T-helper 2 cell treated with Interferon-gamma antibody and Interleukin-4, amounts not matched to agents 5 μg/mL and 100 μg/mL, for 36 hours (primary cell): ENCODE measurements around the gene TTC23.

ENCODE experiments used
- DNase-seq: peaks from one replicate; pipeline ENCODE4 v3.0.0; 2021; ENCODE audit warnings: low spot score
- H3K27ac Mint-ChIP-seq: one replicate; pipeline ENCODE4 v1.8.0; 2021; ENCODE audit warnings: mild to moderate bottlenecking, mixed read lengths
- H3K27me3 Mint-ChIP-seq: one replicate; pipeline ENCODE4 v1.8.0; 2021; ENCODE audit warnings: low read depth, mixed read lengths
- H3K36me3 Mint-ChIP-seq: one replicate; pipeline ENCODE4 v1.8.0; 2021; ENCODE audit warnings: low read depth, mixed read lengths
- H3K4me1 Mint-ChIP-seq: one replicate; pipeline ENCODE4 v1.8.0; 2021; ENCODE audit warnings: low read depth, mixed read lengths
- H3K4me3 Mint-ChIP-seq: one replicate; pipeline ENCODE4 v1.8.0; 2022; ENCODE audit warnings: mild to moderate bottlenecking, moderate library complexity, mixed read lengths
- H3K9me3 Mint-ChIP-seq: one replicate; pipeline ENCODE4 v1.8.0; 2021; ENCODE audit warnings: mixed read lengths

TTC23 gene

DNA sequence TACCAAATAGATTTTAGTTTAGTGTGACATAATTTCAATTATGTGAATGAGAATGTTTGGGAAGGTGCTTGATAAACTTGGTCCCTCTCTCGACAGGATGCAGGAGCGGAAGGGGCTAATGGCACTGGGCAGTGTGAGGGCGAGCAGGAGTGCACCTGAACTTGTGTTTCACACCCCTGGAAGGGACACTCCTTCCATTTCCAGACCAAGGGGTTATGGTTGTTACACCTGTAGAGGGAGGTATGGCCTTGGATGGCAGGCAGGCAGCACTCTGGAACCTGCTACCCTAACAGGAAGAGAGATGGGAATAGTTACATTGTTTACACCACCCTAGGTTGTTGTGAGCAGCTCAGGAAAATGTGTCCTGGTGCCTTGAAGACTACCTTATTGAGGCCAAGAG is 122.5 kb downstream of the TTC23 start:
- no peak for DNase-seq
- Mint-ChIP-seq H3K27ac (no peak overlapping the region), H3K4me3 (no peak overlapping the region), H3K4me1 (no peaks in the 10 kb centered on the region), H3K9me3 (no peaks in the 10 kb centered on the region), H3K27me3 (peaks cover 5% of the 10 kb centered on the region), H3K36me3 (no peaks in the 10 kb centered on the region)

DNA sequence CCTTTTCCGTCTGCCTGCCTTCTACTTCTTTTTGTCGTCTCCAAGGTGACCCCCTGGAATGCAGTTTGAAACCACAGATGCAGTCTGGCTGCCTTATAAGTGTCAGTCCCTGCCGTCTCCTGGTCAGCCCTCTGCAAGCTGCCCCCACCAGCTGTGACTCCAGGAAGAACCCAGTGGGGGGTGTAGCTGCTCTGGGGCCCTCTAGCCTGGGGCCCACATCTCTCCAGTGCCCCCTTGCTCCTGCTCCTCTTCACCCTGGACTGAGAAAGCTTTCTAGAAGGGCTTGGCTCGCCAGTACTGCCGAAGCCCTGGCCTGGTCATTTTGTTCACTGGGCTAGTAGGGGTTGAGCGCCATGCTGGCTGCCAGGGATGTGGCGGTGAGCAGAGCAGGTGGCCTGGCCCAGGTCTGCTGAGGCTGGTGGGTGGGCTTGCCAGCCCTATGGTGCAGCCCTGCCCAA is 123.2 kb downstream of the TTC23 start:
- no peaks in the 10 kb centered on the region for H3K36me3 Mint-ChIP-seq

DNA sequence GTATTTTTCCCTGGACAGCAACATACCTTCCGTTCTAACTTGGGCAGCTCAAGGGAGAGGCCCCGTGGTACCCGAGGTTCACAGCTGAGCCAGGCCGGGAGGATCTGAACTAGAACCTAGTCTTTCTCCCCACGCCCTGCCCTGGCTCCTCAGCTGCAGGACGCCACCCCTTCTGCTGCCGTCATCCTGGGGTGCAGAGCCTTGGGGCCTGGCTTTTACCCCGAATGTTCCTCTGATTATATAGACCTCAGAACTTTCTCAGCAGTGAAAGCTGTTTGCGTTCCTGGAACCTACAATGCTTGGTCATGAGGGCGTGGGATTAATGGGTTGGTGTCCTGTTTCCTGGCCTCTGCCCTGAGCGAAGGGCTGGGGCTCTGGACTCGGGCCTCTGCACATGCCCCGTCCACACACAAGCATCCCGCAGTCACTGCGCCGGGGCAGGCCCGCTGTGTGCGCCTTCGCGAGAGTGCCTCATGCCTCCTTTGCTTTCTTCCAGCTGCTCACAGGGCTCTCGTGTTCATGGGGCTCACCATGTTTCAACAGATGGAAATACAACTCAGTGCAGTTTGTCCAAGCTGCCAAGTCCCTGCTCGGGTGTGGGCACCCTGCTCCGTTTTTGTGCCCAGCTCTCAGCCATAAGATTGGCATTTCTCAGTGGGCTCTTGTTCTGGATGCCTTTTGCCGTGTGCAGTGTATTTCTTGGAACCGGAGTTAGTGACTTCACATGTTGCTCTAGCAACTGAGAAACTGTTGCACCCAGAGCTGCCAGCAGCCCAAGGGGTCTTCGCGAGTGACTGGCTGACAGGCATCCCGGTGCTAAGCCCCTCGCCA is 124.1 kb downstream of the TTC23 start:
- Mint-ChIP-seq H3K9me3 (no peaks in the 10 kb centered on the region), H3K27me3 (peaks cover 5% of the 10 kb centered on the region), H3K4me1 (no peaks in the 10 kb centered on the region), H3K36me3 (no peaks in the 10 kb centered on the region), H3K4me3 (no peak overlapping the region), H3K27ac (no peak overlapping the region)
- no peak for DNase-seq

More for the DNA sequence above, 123.2 kb downstream of the TTC23 start:
- H3K9me3 Mint-ChIP-seq = no peaks in the 10 kb centered on the region
- DNase-seq = no peak
- H3K27ac Mint-ChIP-seq = no peak overlapping the region
- peaks cover 5% of the 10 kb centered on the region for H3K27me3 Mint-ChIP-seq
- H3K4me3 Mint-ChIP-seq = no peak overlapping the region
- no peaks in the 10 kb centered on the region for H3K4me1 Mint-ChIP-seq

DNA sequence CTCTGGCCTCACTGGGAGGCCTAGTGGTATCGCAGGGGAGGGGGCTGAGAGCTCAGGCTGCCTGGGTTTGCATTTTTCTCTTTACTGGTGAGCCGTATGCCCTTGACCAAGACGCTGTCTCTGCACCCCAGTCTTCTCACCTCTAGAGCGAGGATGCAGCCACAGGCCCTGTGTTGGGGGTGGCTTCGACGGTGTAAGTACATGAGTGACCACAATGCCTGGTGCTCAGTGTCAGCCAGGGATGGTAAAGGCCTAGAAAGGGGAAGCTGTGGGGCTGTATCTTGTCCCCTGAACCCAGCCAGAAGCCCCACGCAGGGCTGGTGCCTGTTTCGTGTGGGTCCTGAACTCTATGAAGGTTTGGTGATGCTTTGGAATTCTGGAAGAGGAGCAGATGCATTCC is 124.7 kb downstream of the TTC23 start:
- H3K4me3 Mint-ChIP-seq = no peak overlapping the region
- no peaks in the 10 kb centered on the region for H3K36me3 Mint-ChIP-seq
- no peak for DNase-seq
- no peaks in the 10 kb centered on the region for H3K4me1 Mint-ChIP-seq
- H3K27ac Mint-ChIP-seq = no peak overlapping the region
- H3K27me3 Mint-ChIP-seq = peaks cover 5% of the 10 kb centered on the region
- no peaks in the 10 kb centered on the region for H3K9me3 Mint-ChIP-seq

DNA sequence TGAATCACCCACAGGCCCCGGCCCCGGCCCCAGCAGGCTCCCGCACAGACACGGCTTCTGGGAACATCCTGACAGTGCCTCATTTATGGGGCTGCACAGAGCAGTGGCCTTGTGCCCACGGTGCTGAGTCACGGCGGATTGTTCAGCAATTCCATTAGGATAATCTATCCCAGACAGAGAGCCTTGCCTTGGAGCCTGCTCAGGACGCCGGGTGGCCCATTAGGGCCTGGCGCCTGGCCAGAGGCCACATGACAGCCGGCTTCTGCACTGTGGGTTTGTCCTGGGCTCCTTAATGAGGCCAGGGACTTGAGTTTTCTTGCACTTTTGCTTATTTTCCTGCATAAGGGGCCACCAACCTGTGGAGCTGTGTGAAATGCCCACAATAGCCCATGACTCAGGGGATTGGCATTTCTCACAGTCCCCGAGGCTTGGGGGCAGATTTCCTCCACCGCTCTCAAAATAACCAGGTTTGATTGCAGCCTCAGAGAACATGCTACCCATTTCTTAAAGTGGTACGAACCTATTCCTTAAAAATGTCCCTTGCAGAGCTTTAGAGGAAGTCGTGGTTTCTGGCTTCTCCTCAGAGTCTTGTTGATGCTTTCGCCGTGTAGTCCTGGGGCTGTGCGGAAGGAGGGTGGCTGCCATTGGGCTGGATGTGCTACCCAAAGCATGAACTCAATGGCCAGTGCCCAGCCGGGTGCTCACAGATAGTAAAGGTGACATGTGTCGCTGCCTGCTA is 125.5 kb downstream of the TTC23 start:
- no peaks in the 10 kb centered on the region for H3K4me1 Mint-ChIP-seq
- DNase-seq = no peak
- H3K27me3 Mint-ChIP-seq = peaks cover 5% of the 10 kb centered on the region
- H3K27ac Mint-ChIP-seq = no peak overlapping the region
- H3K36me3 Mint-ChIP-seq = no peaks in the 10 kb centered on the region
- H3K9me3 Mint-ChIP-seq = no peaks in the 10 kb centered on the region
- no peak overlapping the region for H3K4me3 Mint-ChIP-seq

DNA sequence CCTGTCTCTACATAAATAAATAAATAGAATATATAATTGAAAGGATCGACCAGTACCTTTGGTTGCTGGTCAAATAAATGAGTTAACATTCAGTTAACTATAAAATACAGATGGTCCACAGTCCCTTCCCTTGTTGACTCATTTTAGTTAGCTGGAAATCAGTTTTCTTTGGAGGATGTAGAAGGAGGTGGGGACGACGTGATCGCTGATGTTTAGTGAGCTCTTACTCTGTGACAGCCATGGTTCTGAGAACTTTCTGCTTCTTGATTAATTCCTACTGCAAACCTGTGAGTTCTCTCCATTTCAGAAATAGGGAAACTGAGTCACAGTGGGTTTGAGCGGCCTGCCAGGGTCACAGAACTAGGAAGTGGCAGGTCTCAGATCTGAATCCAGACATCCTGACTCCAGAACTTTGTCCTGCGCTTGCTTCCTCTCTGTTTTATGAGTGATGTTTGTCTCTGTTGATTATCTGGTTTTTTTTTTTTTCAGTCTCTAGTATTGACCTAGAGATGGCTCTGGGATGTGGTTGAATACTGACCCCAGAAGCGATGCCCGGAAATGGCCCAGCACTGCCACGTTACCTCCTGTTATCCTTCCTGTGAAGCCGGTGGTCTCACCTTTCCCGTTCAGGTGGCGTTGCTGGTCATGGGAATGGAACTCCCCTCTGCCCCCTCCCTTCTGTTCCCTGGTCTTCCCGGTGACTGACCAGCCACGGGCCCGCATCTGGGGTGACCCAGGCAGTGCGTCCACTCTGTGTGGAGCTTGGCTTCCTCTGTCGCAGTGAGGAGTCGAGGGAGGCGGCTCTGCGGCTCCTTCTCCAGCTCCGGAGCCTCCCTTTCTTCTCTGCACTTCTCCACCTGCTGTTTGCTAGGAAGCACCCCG is 126.3 kb downstream of the TTC23 start:
- Mint-ChIP-seq H3K27me3 (peaks cover 7% of the 10 kb centered on the region), H3K4me1 (no peaks in the 10 kb centered on the region), H3K27ac (no peak overlapping the region), H3K36me3 (no peaks in the 10 kb centered on the region), H3K9me3 (no peaks in the 10 kb centered on the region), H3K4me3 (no peak overlapping the region)
- DNase-seq = no peak

DNA sequence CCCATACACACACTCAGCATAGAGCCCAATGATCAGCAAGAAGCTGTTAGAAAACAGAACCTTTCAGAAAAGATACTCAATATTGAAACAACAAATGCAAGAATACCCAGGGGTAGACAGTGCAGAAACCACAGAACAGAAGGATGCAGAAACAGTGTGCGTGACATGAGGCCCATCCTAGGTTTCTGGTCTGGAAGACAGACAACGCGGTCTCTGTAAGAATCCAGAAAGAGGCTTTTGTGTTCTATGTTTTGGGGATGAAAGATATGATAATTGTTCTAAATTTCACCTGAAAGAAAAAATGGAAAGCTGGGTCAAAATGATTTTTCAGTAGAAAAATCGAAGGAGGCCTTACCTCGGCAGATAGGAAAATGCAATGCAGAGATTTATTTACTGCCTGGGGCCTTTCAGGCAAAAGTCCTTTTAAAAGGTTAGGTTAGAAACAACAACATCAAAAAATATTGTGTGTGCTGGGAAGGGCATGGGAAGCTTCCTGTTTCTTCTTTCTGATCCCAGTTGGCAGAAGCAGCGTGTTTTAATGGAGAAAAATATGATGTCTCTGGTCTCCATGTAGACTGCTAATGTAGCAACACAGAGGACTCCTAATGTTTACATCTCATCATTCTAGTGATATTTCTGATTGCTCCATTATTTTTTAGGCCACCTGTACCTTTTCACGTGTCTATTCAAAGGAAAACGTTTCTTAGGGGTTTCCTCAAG is 127.5 kb downstream of the TTC23 start:
- Mint-ChIP-seq H3K9me3 (no peaks in the 10 kb centered on the region), H3K27me3 (peaks cover 7% of the 10 kb centered on the region), H3K27ac (no peak overlapping the region), H3K36me3 (no peaks in the 10 kb centered on the region), H3K4me3 (no peak overlapping the region), H3K4me1 (no peaks in the 10 kb centered on the region)
- no peak for DNase-seq

DNA sequence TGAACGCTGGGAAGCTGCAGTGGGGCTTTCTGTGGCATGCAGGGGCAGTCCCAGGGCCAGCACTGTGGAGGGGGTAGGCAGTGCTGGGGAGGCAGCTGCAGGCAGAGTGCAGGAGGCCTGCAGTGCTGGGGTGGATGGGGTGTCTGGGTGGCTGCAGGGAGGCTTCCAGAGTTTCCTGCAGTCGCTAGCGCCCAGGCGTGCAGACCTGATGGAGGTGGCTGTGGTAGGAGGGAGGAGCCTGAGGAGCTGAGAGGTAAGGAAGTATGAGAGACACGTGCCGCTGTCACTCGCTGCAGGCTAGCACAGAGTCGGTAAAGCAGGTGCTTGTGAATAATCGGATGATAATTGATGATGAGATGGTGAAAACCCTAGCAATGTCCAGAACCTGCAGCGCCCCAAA is 128.2 kb downstream of the TTC23 start:
- DNase-seq = no peak
- H3K27me3 Mint-ChIP-seq = peaks cover 7% of the 10 kb centered on the region
- no peaks in the 10 kb centered on the region for H3K4me1 Mint-ChIP-seq
- H3K9me3 Mint-ChIP-seq = no peaks in the 10 kb centered on the region
- no peak overlapping the region for H3K4me3 Mint-ChIP-seq
- no peaks in the 10 kb centered on the region for H3K36me3 Mint-ChIP-seq
- H3K27ac Mint-ChIP-seq = no peak overlapping the region

DNA sequence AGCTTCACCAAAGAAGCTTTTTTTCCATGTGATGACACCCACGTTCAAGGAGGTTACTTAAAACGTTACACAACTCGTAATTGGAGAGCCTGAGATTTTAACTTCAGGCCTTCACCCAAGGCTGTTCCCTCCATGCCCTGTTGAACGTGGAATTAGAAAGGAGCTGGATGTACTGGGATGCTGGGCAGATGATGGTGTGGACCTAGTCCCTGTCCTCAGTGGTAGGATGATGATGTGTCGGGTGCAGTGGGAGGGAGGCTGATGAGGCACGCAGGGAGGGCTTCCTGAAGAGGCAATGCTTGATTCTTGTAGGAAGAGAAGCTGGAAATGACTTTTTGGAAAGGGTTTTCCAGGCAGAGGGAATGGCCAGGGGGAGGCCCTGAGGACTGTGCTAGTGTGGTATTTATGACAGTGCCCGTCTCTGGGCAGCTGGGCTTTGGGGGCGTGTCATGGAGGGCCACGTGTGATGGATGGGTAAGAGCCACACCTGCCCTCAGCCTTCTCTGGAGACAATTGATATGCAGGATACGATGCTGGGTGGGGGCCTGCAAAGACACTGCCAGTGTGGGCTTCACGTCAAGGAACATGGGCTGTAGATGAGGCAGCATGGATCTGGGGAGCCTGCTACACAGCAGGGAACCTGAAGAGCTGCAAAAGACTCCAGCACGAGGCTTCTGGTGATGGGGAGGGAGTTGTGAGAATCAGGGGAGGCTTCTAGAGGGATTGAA is 129.2 kb downstream of the TTC23 start:
- no peaks in the 10 kb centered on the region for H3K9me3 Mint-ChIP-seq
- no peaks in the 10 kb centered on the region for H3K36me3 Mint-ChIP-seq
- DNase-seq = no peak
- no peak overlapping the region for H3K4me3 Mint-ChIP-seq
- H3K27me3 Mint-ChIP-seq = peaks cover 7% of the 10 kb centered on the region
- H3K4me1 Mint-ChIP-seq = no peaks in the 10 kb centered on the region
- H3K27ac Mint-ChIP-seq = no peak overlapping the region

DNA sequence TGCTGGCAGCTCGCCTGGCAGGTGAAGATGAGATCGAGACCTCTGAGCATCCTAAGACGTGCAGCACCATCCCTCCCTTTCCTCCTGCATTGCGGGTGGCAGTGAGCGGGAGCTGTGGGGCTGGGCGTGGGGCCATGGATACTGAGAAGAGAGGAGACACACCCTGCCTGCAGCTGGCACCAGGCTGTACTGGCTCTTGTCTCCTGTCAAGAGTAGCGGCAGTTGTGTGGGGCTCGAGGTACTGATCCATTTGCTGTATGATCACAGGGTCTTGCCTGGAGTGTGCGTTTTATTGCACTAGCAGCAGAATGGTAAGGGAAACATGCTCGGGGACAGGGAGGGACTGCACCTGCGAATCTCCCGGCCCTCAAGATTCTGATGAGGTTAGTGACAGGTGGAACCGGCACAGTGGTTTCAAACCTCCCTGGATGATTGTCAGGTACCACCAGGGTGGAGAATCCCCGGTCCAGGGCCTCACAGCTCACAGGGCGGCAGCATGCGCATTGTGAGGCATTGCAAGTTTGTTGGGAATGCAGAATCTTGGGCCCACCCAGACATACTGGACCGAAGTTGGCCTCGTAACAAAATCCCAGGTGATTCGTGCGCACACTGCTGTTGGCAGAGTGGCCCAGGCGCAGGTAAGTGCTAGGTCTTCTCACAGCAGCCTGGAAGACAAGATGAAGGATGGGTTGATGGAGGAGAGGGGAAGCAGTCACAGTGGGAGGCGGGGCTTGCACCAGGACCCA is 130.4 kb downstream of the TTC23 start:
- Mint-ChIP-seq H3K27me3 (peaks cover 2% of the 10 kb centered on the region), H3K4me1 (no peaks in the 10 kb centered on the region), H3K4me3 (no peak overlapping the region), H3K27ac (no peak overlapping the region), H3K9me3 (no peaks in the 10 kb centered on the region), H3K36me3 (no peaks in the 10 kb centered on the region)
- no peak for DNase-seq

DNA sequence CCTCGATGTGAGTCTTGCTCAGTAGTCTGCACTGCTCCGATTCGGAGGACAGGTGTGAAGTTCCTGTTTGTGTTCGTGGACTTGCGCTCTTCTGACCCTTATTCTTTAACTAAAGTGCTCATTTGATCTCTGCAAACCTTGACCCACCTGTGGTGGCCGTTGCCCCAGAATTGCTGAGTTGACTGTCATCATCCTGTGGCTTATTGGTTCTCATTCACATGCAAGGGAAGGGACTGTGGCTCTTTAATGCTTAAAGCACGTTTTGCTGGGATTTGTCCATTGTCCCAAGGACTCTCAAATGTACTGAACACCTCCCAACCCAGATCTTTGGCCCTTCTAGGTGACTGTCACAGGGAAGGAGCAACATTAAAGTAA is 131.1 kb downstream of the TTC23 start:
- Mint-ChIP-seq H3K4me3 (no peak overlapping the region), H3K27ac (no peak overlapping the region), H3K9me3 (no peaks in the 10 kb centered on the region), H3K4me1 (no peaks in the 10 kb centered on the region), H3K36me3 (no peaks in the 10 kb centered on the region), H3K27me3 (peaks cover 2% of the 10 kb centered on the region)
- no peak for DNase-seq

DNA sequence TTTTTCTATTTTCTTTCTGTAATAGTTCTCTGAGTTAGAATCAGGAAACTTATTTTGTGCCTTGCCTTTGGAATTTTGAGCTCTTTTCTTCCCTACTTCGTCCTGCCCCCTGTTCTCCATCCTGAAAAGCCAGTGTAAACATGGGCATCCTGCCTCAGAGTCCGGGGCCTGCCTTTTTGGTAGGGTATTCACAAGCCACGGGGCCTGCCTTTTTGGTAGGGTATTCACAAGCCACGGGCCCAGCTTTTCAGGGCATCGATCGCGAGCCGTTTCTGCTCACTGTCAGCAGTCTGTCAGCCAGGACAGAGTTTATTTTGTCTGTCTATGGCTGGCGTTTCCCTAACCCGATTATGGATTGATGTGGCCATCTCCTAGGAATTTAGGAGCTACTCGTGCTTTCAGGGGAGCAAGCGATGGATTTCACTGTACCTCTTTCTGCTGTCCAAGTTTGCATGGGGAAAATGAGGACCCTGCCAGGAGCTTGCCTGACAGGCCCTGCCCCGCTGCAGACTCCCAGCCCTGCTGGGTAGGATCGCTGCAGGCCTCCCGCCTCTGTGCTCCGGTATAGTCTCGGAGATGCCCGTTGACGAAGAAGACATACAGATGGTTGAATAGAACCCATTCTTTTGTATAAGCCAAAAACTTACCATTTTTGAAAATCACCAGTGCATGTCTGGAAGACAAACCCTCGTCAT is 131.7 kb downstream of the TTC23 start:
- no peak for DNase-seq
- no peaks in the 10 kb centered on the region for H3K9me3 Mint-ChIP-seq
- no peaks in the 10 kb centered on the region for H3K36me3 Mint-ChIP-seq
- H3K27me3 Mint-ChIP-seq = peaks cover 2% of the 10 kb centered on the region
- H3K4me3 Mint-ChIP-seq = no peak overlapping the region
- no peak overlapping the region for H3K27ac Mint-ChIP-seq
- no peaks in the 10 kb centered on the region for H3K4me1 Mint-ChIP-seq
